Prostate gland (tissue), 2 donors: ENCODE results near the gene RCOR1. TPM values are rescaled to one million over a fixed set of nuclear protein-coding genes. Genes with fewer than 3 reads are reported as not detected.
"Not testable (repeated sequence)": the region's sequence is repeated elsewhere in the genome, so short reads cannot be mapped to it uniquely, and the experiment has no call there.

ENCODE experiments used
- DNase-seq: peaks from one replicate; pipeline ENCODE4 v3.0.0-alpha.2; 2019; ENCODE audit warnings: low spot score
- H3K27ac ChIP-seq, 2 donors: fragments of 200-600 bp; sonication (generic); 2 replicates each; pipeline ENCODE4 v1.5.1; 2017 to 2019
- H3K27me3 ChIP-seq: fragments of 200-600 bp; sonication (generic); replicated peaks from 2 replicates; pipeline ENCODE4 v1.5.1; 2019; ENCODE audit not compliant: insufficient read depth
- H3K36me3 ChIP-seq, 2 donors: fragments of 200-600 bp; sonication (generic); 1 replicate in 1 of 2; 2 replicates in 1 of 2; pipeline versions ENCODE4 v1.5.1 to v1.8.1; 2017 to 2019
- H3K4me1 ChIP-seq: fragments of 200-600 bp; sonication (generic); replicated peaks from 2 replicates; pipeline ENCODE4 v1.5.1; 2019
- H3K4me3 ChIP-seq, 2 donors: fragments of 200-600 bp; sonication (generic); 2 replicates each; pipeline ENCODE4 v1.5.1; 2017 to 2019
- H3K9me3 ChIP-seq: fragments of 200-600 bp; sonication (generic); 2 replicates; pipeline ENCODE4 v1.5.1; 2017
- CTCF ChIP-seq, 4 experiments: fragments of 200-600 bp in 2 of 4; fragments of 450-650 bp in 2 of 4; sonication (generic) in 2 of 4; IDR thresholded peaks; 1 replicate in 3 of 4; 2 replicates in 1 of 4; pipeline ENCODE4 v1.5.1; 2016 to 2019; ENCODE audit warnings: antibody characterized with exemption in 4 of 4, mild to moderate bottlenecking in 2 of 4, moderate library complexity in 2 of 4
- POLR2A ChIP-seq: fragments of 450-650 bp; IDR thresholded peaks from one replicate; pipeline ENCODE4 v1.6.1; 2016; ENCODE audit warnings: antibody characterized with exemption, mild to moderate bottlenecking
- POLR2AphosphoS5 ChIP-seq: sonication (generic); formaldehyde crosslinking; IDR thresholded peaks from one replicate; pipeline ENCODE4 v1.6.1; 2017; ENCODE audit warnings: antibody characterized with exemption
- WGBS: methylation state at CpG from one replicate; pipeline ENCODE4 v1.1.5; 2018; 5-methylcytosine and 5-hydroxymethylcytosine counted together
- intact Hi-C: fragments of 100-400 bp; cut with DNase I; formaldehyde crosslinking; loops from one replicate; pipeline ENCODE4 v1.14.2; 2022
- total RNA-seq, 2 donors: library from RNA; depleted of rRNA; stranded (reverse); fragments of >200 nt; gene quantifications; one replicate each; pipeline ENCODE4 v1.1.0, GENCODE V29; 2016

RCOR1 gene
- total RNA-seq, 2 donors from 2014 or later: 14.4 to 26.6 TPM

DNA sequence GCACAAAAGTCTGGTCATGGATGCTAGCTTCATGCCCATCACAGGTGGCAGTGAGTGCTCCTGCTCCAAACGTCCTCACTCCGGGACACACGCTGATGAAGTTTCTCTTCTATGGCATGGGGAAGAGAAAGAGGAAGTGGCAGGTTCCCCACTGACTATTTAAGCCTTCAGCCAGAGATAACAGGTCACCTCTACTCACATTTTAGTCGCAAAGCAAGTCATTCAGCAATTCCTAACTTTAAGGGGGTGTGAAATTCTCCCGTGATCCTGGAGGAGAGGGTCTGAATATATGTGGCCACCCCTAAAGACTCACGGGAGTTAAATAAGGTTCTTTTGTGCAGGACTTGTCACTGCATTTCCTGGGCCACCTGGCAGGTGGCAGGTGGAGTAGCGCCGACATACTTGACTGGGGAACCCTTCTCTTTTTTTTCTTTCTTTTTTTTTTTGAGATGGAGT, 18.8 kb upstream of the RCOR1 start:
- H3K9me3 ChIP-seq: no peaks in the 10 kb centered on the region
- TF ChIP-seq CTCF (IDR thresholded peaks at IDR 0.05) (no peak), POLR2AphosphoS5 (no peak), POLR2A (no peak)
- no peaks in the 10 kb centered on the region for H3K27me3 ChIP-seq
- no peak for DNase-seq
- intact Hi-C loops: no loop called here
- WGBS: 52% methylated on average over 8 of the region's 8 CpGs
- no peaks in the 10 kb centered on the region for H3K36me3 ChIP-seq
- no peaks in the 10 kb centered on the region for H3K4me1 ChIP-seq
- H3K4me3 ChIP-seq: no peak overlapping the region
- H3K27ac ChIP-seq: no peak overlapping the region

DNA sequence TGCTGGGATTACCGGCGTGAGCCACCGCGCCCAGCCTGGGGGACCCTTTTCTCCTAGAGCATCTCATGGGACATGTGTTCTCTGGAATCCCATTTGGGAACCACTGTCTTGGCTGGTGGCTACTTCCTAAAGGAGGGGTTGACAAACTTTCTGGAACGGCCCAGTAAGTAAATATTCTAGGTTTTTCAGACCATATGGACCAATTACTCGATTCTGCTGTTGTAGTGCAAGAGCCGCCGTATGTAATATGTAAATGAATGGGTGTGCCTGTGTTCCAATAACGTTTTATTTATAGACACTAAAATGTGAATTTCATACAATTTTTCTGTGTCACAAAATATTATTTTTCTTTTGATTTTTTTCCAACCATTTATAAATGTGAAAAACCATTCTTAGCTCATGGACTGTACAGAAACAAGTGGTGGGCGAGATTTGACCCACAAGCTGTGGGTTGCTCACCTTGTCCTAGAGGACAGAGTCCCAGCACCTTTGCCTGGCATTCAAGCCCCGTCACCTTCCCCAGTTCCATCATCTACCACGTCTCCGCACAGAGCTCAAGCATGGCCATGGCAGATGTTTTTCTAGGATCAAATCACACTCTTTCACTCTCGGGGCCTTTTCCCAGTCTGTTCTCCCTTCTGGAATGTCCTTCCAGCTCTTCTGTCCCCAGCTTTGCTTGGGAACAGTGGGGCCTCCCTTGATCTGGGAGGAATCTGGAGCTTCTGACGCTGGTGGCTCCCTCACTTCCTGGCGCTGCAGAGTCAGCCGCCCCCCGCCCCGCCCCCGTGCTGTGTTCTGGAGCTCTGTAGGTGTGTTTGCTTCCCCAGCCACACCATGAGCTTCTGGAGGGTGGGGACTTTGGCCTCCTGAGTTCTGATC, 17.9 kb upstream of the RCOR1 start:
- 72% methylated on average over 20 of the region's 20 CpGs for WGBS
- no peaks in the 10 kb centered on the region for H3K4me1 ChIP-seq
- H3K4me3 ChIP-seq: no peak overlapping the region
- no peak for DNase-seq
- no peaks in the 10 kb centered on the region for H3K27me3 ChIP-seq
- TF ChIP-seq POLR2A (no peak), CTCF (IDR thresholded peaks at IDR 0.05) (no peak), POLR2AphosphoS5 (no peak)
- no peaks in the 10 kb centered on the region for H3K9me3 ChIP-seq
- H3K27ac ChIP-seq: no peak overlapping the region
- intact Hi-C loops: no loop called here
- no peaks in the 10 kb centered on the region for H3K36me3 ChIP-seq

- Histone ChIP-seq H3K4me3 (no peak overlapping the region), H3K27me3 (no peaks in the 10 kb centered on the region), H3K27ac (no peak overlapping the region), H3K9me3 (no peaks in the 10 kb centered on the region), H3K36me3 (no peaks in the 10 kb centered on the region), H3K4me1 (no peaks in the 10 kb centered on the region)
- TF ChIP-seq CTCF (IDR thresholded peaks at IDR 0.05): no peak
- no peak for TF ChIP-seq POLR2AphosphoS5
- no peak for TF ChIP-seq POLR2A
- 83% methylated on average over 15 of the region's 15 CpGs for WGBS
- no peak for DNase-seq
- intact Hi-C loops: no loop called here
Observed at GRCh38 chr14:102575160-102575845, 17.1 kb upstream of the RCOR1 start.

DNA sequence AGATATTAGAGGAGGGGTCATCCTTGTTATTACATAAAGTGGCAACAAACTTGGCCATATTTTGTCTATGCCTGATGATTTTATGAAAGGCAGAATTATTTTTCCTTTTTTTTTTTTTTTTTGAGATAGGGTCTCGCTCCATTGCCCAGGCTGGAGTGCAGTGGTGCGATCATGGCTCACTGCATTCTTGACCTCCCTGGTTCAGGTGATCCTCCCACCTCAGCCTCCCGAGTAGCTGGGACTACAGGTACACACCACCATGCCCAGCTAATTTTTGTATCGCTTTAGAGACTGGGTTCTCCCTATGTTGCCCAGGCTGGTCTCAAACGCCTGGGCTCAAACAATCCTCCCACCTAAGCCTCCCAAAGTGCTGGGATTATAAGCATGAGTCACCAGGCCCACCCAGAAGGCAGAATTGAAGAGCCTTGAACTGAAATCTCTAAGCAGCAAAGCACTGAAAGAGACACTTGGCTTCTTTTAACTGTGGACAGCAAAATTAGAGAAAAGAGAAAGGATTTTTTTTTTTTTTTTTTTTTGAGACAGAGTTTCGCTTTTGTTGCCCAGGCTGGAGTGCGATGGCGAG, 16.5 kb upstream of the RCOR1 start:
- H3K27me3 ChIP-seq, H3K4me1 ChIP-seq, H3K9me3 ChIP-seq, H3K4me3 ChIP-seq, H3K36me3 ChIP-seq, H3K27ac ChIP-seq, intact Hi-C loops, DNase-seq: not testable (repeated sequence)
- WGBS: 85% methylated on average over 8 of the region's 8 CpGs

DNA sequence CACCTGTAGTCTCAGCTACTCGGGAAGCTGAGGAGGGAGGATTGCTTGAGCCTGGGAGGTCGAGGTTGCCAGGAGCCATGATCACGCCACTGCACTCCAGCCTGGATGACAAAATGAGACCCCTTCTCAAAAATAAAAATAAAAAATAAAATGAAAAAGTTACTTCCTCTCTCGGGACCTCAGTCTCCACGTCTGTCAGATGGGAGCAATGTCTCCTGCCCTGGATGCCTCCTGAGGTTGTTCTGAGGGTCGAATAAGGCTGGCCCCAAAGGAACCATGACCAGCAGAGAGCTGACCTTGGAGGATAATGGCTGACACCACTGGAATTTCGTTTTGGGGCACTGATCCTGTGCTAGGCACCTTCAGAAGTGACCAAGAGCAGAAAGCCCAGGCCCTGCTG, 13.6 kb upstream of the RCOR1 start:
- 84% methylated on average over 7 of the region's 7 CpGs for WGBS
- intact Hi-C loops: no loop called here

More for the DNA sequence above, 13.6 kb upstream of the RCOR1 start:
- no peaks in the 10 kb centered on the region for H3K9me3 ChIP-seq
- no peak overlapping the region for H3K4me3 ChIP-seq
- H3K27ac ChIP-seq: no peak overlapping the region
- no peaks in the 10 kb centered on the region for H3K36me3 ChIP-seq
- TF ChIP-seq POLR2A: no peak
- no peak for TF ChIP-seq POLR2AphosphoS5
- no peak for TF ChIP-seq CTCF (IDR thresholded peaks at IDR 0.05)
- H3K27me3 ChIP-seq: no peaks in the 10 kb centered on the region
- H3K4me1 ChIP-seq: no peaks in the 10 kb centered on the region
- DNase-seq: no peak
